GM12892 (cell line): ENCODE data around the gene ZNF821.

Experiments
- POLR2A ChIP-seq: IDR thresholded peaks from 2 replicates; pipeline ENCODE4 v1.6.1; 2011; ENCODE audit warnings: low read depth, low read length, control low read depth
- POLR2AphosphoS5 ChIP-seq: IDR thresholded peaks from 2 replicates; pipeline ENCODE4 v1.6.1; 2011; ENCODE audit warnings: low read depth, low read length, control low read depth

DNA sequence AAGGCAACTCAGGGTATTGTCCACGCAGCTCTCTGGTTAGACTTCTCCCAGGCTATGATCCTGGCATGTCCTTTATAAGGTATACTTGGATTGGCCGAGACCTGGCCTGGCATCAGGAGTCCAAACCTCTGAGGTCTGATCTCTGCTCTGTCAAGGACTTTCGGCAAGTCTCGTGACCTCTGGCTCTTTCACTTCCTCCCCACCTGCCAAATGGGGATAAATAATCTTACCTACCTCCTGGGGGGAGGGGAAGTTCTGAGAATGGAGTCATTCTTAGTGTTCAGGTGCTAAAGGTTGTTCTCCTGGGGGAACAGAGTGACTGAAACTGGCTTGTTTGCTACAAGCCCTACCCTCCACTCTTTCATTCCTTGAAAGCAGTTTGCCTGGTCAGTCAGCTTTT, 30.6 kb downstream of the ZNF821 start:
- TF ChIP-seq POLR2A (peak; percentile 54; the same call in 1 of the 2 replicates), POLR2AphosphoS5 (no peak; the same call in 1 of the 2 replicates)
